Measurements from ENCODE around the gene KAT2B. TPM values are rescaled to one million over a fixed set of nuclear protein-coding genes. Genes with fewer than 3 reads are reported as not detected.

The KAT2B gene
- total RNA-seq, 1 experiment from 2014 or later: 9.8 TPM

- Mint-ChIP-seq H3K36me3 (ENCODE audit: insufficient read depth, unreplicated experiment) (peaks cover 5% of the 10 kb centered on the region), H3K27ac (ENCODE audit: unreplicated experiment) (no peak overlapping the region), H3K27me3 (ENCODE audit: insufficient read depth, unreplicated experiment) (no peaks in the 10 kb centered on the region), H3K4me3 (ENCODE audit: unreplicated experiment) (no peak overlapping the region), H3K4me1 (ENCODE audit: low read depth, unreplicated experiment) (no peaks in the 10 kb centered on the region), H3K9me3 (ENCODE audit: unreplicated experiment) (no peaks in the 10 kb centered on the region)
- no peak overlapping the region for H3K4me3 ChIP-seq (ENCODE audit: low read depth, low read length)
- no peak for TF ChIP-seq CTCF (IDR thresholded peaks at IDR 0.05; ENCODE audit: insufficient read depth in 1 of 2, low read depth in 1 of 2, low read length in 1 of 2, severe bottlenecking in 1 of 2, unreplicated experiment in 1 of 2)
- H3K27me3 ChIP-seq (replicated peaks; ENCODE audit: control insufficient read depth, insufficient read depth, low read length): no peaks in the 10 kb centered on the region
- intact Hi-C loops (cut with micrococcal nuclease; ENCODE audit: unreplicated experiment): no loop called here
- no peaks in the 10 kb centered on the region for H3K4me1 ChIP-seq
- H3K9me3 ChIP-seq: no peaks in the 10 kb centered on the region
- no peak for DNase-seq
- no TSS peak for BruUV-seq (replicated peaks)
- ChIA-PET POLR2A (no interaction called here), CTCF (no interaction called here)
- H3K36me3 ChIP-seq (ENCODE audit: control insufficient read depth, insufficient read depth, low read length): no peaks in the 10 kb centered on the region
These were observed 68.6 kb downstream of the KAT2B start for GRCh38 chr3:20108869-20109268.

- CTCF ChIA-PET: no interaction called here
- no TSS peak for BruUV-seq (replicated peaks)
- peaks cover 6% of the 10 kb centered on the region for H3K36me3 Mint-ChIP-seq (ENCODE audit: insufficient read depth, unreplicated experiment)
- H3K27me3 Mint-ChIP-seq (ENCODE audit: insufficient read depth, unreplicated experiment): no peaks in the 10 kb centered on the region
- no peak overlapping the region for H3K27ac Mint-ChIP-seq (ENCODE audit: unreplicated experiment)
- Histone ChIP-seq H3K27me3 (replicated peaks; ENCODE audit: control insufficient read depth, insufficient read depth, low read length) (no peaks in the 10 kb centered on the region), H3K4me3 (ENCODE audit: low read depth, low read length) (no peak overlapping the region), H3K36me3 (ENCODE audit: control insufficient read depth, insufficient read depth, low read length) (no peaks in the 10 kb centered on the region), H3K4me1 (no peaks in the 10 kb centered on the region), H3K9me3 (no peaks in the 10 kb centered on the region)
- intact Hi-C loops (cut with micrococcal nuclease; ENCODE audit: unreplicated experiment): no loop called here
- H3K4me1 Mint-ChIP-seq (ENCODE audit: low read depth, unreplicated experiment): no peaks in the 10 kb centered on the region
- DNase-seq: no peak
- TF ChIP-seq CTCF (IDR thresholded peaks at IDR 0.05; ENCODE audit: insufficient read depth in 1 of 2, low read depth in 1 of 2, low read length in 1 of 2, severe bottlenecking in 1 of 2, unreplicated experiment in 1 of 2): no peak
- no peaks in the 10 kb centered on the region for H3K9me3 Mint-ChIP-seq (ENCODE audit: unreplicated experiment)
- no peak overlapping the region for H3K4me3 Mint-ChIP-seq (ENCODE audit: unreplicated experiment)
- POLR2A ChIA-PET: no interaction called here
These were observed 70.6 kb downstream of the KAT2B start for GRCh38 chr3:20110826-20111225.

GRCh38 chr3:20111836-20112235, 71.6 kb downstream of the KAT2B start:
- Mint-ChIP-seq H3K27ac (ENCODE audit: unreplicated experiment) (no peak overlapping the region), H3K27me3 (ENCODE audit: insufficient read depth, unreplicated experiment) (no peaks in the 10 kb centered on the region), H3K4me1 (ENCODE audit: low read depth, unreplicated experiment) (no peaks in the 10 kb centered on the region), H3K36me3 (ENCODE audit: insufficient read depth, unreplicated experiment) (peaks cover 6% of the 10 kb centered on the region), H3K4me3 (ENCODE audit: unreplicated experiment) (no peak overlapping the region), H3K9me3 (ENCODE audit: unreplicated experiment) (no peaks in the 10 kb centered on the region)
- BruUV-seq (replicated peaks): no TSS peak
- no peak for DNase-seq
- TF ChIP-seq CTCF (IDR thresholded peaks at IDR 0.05; ENCODE audit: insufficient read depth in 1 of 2, low read depth in 1 of 2, low read length in 1 of 2, severe bottlenecking in 1 of 2, unreplicated experiment in 1 of 2): no peak
- intact Hi-C loops (cut with micrococcal nuclease; ENCODE audit: unreplicated experiment): no loop called here
- Histone ChIP-seq H3K4me1 (no peaks in the 10 kb centered on the region), H3K27me3 (replicated peaks; ENCODE audit: control insufficient read depth, insufficient read depth, low read length) (no peaks in the 10 kb centered on the region), H3K36me3 (ENCODE audit: control insufficient read depth, insufficient read depth, low read length) (no peaks in the 10 kb centered on the region), H3K4me3 (ENCODE audit: low read depth, low read length) (no peak overlapping the region), H3K9me3 (no peaks in the 10 kb centered on the region)
- ChIA-PET POLR2A (no interaction called here), CTCF (no interaction called here)

Measured in Caco-2 (cell line).